Activated CD8-positive, alpha-beta memory T cell treated with anti-CD3 and anti-CD28 coated beads for 24 hours (primary cell): ENCODE results near the gene ADSL.
"Not testable (repeated sequence)": the region's sequence is repeated elsewhere in the genome, so short reads cannot be mapped to it uniquely, and the experiment has no call there.

Experiments used
- DNase-seq: peaks from one replicate; pipeline ENCODE4 v3.0.0-alpha.2; 2020

The ADSL gene

DNA sequence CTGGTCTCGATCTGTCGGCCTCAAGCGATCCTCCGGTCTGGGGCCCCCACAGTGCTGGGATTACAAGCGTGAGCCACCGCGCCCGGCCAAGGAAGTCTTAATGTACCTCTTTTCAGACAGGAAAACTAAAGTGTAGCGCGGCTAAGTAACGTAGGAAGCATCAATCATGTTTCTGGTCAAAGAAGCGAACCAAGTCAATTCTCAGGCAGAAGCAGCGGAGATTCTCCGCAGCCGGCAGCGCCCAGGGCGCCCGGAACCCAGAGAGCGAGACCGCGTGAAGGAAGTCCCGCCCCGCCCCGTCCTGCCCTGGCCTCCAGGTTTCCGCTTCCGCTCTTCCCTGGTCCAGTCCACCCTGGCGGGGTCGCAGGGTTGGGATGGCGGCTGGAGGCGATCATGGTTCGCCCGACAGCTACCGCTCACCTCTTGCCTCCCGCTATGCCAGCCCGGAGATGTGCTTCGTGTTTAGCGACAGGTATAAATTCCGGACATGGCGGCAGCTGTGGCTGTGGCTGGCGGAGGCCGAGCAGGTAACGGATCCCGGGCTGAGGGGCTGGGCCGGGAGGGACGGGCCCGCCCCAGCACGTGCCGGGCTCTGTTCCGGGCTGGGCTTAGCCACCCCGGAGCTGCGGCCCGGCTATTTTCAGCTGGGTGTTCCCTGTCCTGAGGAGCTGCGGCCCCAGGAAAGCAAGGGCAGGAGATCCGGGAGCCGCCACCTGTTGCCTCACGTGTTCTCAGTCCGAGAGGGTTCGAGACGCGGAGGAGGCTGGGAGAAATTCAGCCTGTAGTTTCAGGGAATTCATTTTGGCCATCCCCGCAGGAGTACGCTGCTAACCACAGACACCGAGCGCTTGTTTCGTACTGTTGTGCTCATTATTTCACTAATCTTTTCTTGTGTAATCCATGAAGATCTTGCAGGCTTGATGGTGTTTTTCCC lies at the start of gene ADSL:
Gene ADSL, plus strand, starts transcription at position 316 of the 934 bp plus-strand sequence. Its CDS starts 59 bp downstream, at position 375.
- DNase-seq = peak; percentile 96

DNA sequence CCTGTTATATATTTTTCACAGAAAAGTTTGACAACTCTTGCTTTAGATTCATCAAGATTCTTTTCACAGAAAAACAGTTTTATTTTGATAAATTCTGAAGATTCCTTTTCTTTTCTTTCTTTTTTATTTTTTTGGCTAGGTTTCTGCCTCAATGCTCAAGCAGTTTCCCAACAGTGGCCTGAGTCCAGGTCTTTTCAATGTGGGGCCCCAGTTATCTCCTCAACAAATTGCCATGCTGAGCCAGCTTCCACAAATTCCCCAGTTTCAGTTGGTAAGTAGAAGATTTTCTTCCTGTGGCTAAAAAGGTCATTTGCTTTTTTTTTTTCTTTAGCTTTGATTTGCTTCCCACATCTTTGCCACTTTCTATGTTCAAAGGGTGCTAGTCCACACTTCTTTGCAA lies 46.0 kb upstream of the ADSL start:
- DNase-seq = no peak

DNA sequence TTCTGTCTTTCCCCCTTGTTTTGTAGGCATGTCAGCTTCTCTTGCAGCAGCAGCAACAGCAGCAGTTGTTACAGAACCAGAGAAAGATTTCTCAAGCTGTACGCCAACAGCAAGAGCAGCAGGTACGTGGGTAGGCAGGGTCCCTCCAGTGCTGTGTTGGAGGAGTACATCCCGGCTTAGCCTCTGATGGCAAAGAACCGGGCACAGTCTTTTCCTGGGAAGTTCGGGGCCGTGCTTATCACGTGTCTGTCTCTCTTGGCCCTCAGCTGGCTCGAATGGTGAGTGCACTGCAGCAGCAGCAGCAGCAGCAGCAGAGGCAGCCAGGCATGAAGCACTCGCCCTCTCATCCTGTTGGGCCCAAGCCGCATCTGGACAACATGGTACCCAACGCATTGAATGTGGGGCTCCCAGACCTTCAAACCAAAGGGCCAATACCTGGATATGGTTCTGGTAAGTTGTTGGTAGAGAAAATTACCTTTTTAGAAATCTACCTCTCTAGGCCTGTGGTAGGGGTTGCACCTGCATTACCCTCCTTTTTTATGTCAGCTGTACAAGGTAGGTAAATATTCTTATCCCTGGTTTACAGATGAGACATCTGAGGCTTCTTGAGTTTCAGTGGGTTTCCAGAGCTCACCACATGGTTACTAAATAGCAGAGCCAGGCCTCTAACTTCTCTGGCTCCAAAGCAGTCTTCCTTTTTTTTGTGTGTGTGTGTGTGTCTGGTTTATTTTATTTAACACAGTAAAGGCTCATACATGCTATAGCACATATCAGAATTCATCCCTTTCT lies 45.2 kb upstream of the ADSL start:
- DNase-seq = no peak

DNA sequence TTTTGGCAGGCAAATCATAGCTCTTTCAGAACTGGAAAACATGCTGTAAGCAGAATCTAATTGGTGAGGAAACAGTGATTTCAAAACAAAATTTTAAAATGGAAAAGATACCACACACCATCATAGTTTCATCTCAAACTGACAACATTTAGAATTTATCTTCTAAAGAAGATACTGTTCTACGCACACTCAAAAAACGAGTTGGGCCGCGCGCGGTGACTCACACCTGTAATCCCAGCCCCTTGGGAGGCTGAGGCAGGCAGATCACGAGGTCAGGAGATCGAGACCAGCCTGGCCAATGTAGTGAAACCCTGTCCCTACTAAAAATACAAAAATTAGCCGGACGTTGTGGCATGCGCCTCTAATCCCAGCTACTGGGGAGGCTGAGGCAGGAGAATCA lies 44.2 kb upstream of the ADSL start:
- DNase-seq = no peak

- no peak for DNase-seq
These were observed 40.7 kb upstream of the ADSL start for GRCh38 chr22:40305625-40306024.

- DNase-seq = no peak
These were observed 37.2 kb upstream of the ADSL start for GRCh38 chr22:40308999-40309573.

GRCh38 chr22:40309631-40310030 lies 36.7 kb upstream of the ADSL start:
- DNase-seq = no peak

GRCh38 chr22:40310081-40310767 lies 36.1 kb upstream of the ADSL start:
- DNase-seq = no peak

DNA sequence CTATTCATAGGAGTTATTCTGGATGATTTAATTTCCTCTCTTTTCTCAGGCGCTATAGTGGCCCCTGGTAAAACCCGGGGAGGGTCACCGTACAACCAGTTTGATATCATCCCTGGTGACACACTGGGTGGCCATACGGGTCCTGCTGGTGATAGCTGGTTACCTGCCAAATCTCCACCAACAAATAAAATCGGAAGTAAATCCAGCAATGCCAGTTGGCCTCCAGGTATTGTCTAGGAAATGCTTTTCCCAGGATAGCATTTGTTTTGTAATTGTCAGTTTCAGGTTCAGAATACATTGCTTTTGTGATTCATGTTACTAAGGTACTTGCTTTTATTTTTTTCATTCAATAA lies 35.6 kb upstream of the ADSL start:
- no peak for DNase-seq

DNA sequence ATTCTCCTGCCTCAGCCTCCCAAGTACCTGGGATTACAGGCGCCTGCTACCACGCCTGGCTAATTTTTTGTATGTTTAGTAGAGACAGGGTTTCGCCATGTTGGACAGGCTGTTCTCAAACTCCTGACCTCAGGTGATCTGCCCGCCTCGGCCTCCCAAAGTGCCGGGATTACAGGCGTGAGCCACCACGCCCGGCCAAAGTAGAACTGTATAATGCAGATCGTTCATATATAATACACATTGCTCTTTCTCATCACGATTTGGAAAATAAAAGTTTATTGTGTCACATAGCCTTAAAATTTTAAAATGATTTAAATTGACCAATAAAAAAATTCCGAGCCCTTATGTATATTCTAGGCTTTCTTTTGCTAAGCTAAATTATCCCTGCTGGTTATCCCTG lies 34.7 kb upstream of the ADSL start:
- DNase-seq = not testable (repeated sequence)

- no peak for DNase-seq
These were observed 34.2 kb upstream of the ADSL start for GRCh38 chr22:40312050-40312449.

- no peak for DNase-seq
These were observed 33.3 kb upstream of the ADSL start for GRCh38 chr22:40313007-40313406.

- DNase-seq = no peak
These were observed 32.3 kb upstream of the ADSL start for GRCh38 chr22:40314041-40314440.

DNA sequence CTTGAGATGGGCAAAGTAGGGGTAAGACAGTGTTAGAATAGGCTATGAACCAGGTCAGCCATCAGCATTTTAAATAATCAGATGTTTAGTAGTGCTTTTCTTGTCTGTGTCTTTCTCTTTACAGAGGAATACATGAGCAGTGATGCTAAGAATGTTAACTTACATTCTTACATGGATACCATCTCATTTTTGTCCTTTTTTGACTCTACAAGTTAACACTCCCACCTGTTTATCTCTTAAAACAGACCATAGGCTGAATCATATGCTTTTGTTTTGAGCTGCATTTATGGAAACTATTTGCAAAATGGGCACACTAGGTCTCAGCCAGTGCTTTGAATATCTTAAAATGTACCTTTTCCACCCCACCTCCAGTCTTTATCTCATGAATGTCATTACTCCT lies 25.6 kb upstream of the ADSL start:
- no peak for DNase-seq

GRCh38 chr22:40322021-40322420 lies 24.3 kb upstream of the ADSL start:
- no peak for DNase-seq

GRCh38 chr22:40322818-40323447 lies 23.4 kb upstream of the ADSL start:
- peak; percentile 53 for DNase-seq

GRCh38 chr22:40323681-40324171 lies 22.6 kb upstream of the ADSL start:
- DNase-seq = peak; percentile 67

DNA sequence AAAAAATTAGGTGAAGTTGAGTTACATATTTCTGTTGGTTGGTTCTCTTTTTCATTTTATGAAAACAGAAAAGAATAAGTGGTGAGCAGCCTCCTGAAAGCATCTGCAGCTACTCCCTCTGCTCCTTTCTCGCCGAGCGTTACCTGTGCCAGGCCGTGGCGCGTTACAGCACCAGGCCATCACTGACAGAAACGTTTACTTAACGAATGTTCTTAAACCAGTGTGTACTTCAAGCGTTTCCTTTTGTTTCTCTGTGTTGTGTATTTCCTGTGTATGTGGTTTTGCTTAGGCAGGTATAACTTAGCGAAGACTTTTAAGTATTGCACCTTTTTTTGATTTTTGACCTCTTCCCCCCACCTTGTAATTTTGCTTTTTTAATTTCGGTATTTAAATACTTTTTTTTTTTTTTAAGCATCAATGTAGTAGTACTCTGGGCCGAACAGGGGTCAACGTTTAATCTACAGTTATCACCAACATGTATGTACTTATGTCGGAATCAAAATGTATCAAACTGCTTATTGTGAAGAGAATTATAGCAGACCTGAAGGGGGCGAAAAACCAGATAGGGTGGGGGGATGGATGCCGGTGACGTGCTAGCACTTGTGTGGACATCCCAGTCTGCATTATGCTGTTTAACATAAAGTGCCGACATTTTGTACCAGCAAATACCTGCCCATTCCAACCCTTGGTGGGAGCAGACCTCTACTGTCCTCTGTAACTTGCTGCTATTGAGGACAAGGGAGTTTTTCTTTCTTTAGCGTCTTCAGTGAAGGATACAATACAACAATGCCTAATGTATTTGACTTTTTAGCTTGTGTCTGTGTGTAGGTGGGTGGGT lies 21.6 kb upstream of the ADSL start:
- DNase-seq = peak; percentile 73

- DNase-seq = peak; percentile 78
These were observed 21.0 kb upstream of the ADSL start for GRCh38 chr22:40325315-40325714.

GRCh38 chr22:40326905-40327735 lies 19.2 kb upstream of the ADSL start:
- peak; percentile 53 for DNase-seq
